ENCODE results near the gene RALGDS.

RALGDS gene

GRCh38 chr9:133149130-133150015, 28.3 kb upstream of the RALGDS start:
- DNase-seq: peak; percentile 89

GRCh38 chr9:133148199-133149129, 27.4 kb upstream of the RALGDS start:
- DNase-seq: no peak

GRCh38 chr9:133147412-133148198, 26.6 kb upstream of the RALGDS start:
- DNase-seq: peak; percentile 74

GRCh38 chr9:133146746-133147411, 25.8 kb upstream of the RALGDS start:
- no peak for DNase-seq

- DNase-seq: no peak
Measured at GRCh38 chr9:133144904-133145851, 24.1 kb upstream of the RALGDS start.

GRCh38 chr9:133144142-133144903, 23.3 kb upstream of the RALGDS start:
- DNase-seq: peak; percentile 81

GRCh38 chr9:133143639-133144141, 22.6 kb upstream of the RALGDS start:
- no peak for DNase-seq

- DNase-seq: no peak
Measured at GRCh38 chr9:133142684-133143622, 21.9 kb upstream of the RALGDS start.

- DNase-seq: no peak
Measured at GRCh38 chr9:133141833-133142595, 21.0 kb upstream of the RALGDS start.

- no peak for DNase-seq
Measured at GRCh38 chr9:133140606-133141005, 19.6 kb upstream of the RALGDS start.

- DNase-seq: no peak
Measured at GRCh38 chr9:133140174-133140505, 19.1 kb upstream of the RALGDS start.

GRCh38 chr9:133139246-133140173, 18.5 kb upstream of the RALGDS start:
- no peak for DNase-seq

- no peak for DNase-seq
Measured at GRCh38 chr9:133137451-133138231, 16.6 kb upstream of the RALGDS start.

GRCh38 chr9:133135146-133135745, 14.2 kb upstream of the RALGDS start:
- DNase-seq: peak; percentile 79

GRCh38 chr9:133134388-133135145, 13.5 kb upstream of the RALGDS start:
- no peak for DNase-seq
